GM15510 (cell line): ENCODE measurements around the gene CENPH.

ENCODE experiments used
- POLR2A ChIP-seq: IDR thresholded peaks from 3 replicates; pipeline ENCODE4 v1.6.1; 2011; ENCODE audit warnings: borderline replicate concordance; ENCODE audit not compliant: insufficient read length; ENCODE audit errors: extremely low read depth

Gene CENPH

GRCh38 chr5:69189162-69190086 lies at the start of gene CENPH:
Gene CENPH, plus strand, starts transcription at chr5:69189583. Its CDS starts 52 bp downstream, at chr5:69189635.
- peak; percentile 61 for TF ChIP-seq POLR2A

- no peak for TF ChIP-seq POLR2A
These were observed 48.6 kb upstream of the CENPH start for GRCh38 chr5:69140827-69141226.

- TF ChIP-seq POLR2A: no peak
These were observed 40.3 kb upstream of the CENPH start for GRCh38 chr5:69148981-69149675.

GRCh38 chr5:69149676-69150010 lies 39.7 kb upstream of the CENPH start:
- no peak for TF ChIP-seq POLR2A

GRCh38 chr5:69152731-69153130 lies 36.7 kb upstream of the CENPH start:
- TF ChIP-seq POLR2A: no peak

- no peak for TF ChIP-seq POLR2A
These were observed 32.9 kb upstream of the CENPH start for GRCh38 chr5:69156456-69156855.

- no peak for TF ChIP-seq POLR2A
These were observed 31.3 kb upstream of the CENPH start for GRCh38 chr5:69158039-69158438.

GRCh38 chr5:69160651-69161050 lies 28.7 kb upstream of the CENPH start:
- TF ChIP-seq POLR2A: no peak

- peak; percentile 67 for TF ChIP-seq POLR2A
These were observed 22.5 kb upstream of the CENPH start, which contains the start of gene CCNB1 for GRCh38 chr5:69166686-69167492. Gene CCNB1, plus strand, starts transcription at chr5:69167150. Its CDS starts 113 bp downstream, at chr5:69167263.

GRCh38 chr5:69167493-69167855 lies 21.9 kb upstream of the CENPH start:
- TF ChIP-seq POLR2A: no peak

- TF ChIP-seq POLR2A: no peak
These were observed 21.5 kb upstream of the CENPH start for GRCh38 chr5:69167929-69168328.

GRCh38 chr5:69170495-69170894 lies 18.9 kb upstream of the CENPH start:
- TF ChIP-seq POLR2A: no peak

GRCh38 chr5:69170969-69171368 lies 18.4 kb upstream of the CENPH start:
- no peak for TF ChIP-seq POLR2A

- TF ChIP-seq POLR2A: no peak
These were observed 4.8 kb upstream of the CENPH start for GRCh38 chr5:69184621-69185020.

GRCh38 chr5:69187342-69187741 lies 2.0 kb upstream of the CENPH start:
- TF ChIP-seq POLR2A: no peak

GRCh38 chr5:69188811-69189161 lies 597 bp upstream of the CENPH start:
- no peak for TF ChIP-seq POLR2A

GRCh38 chr5:69202497-69202896 lies 13.1 kb downstream of the CENPH start:
- TF ChIP-seq POLR2A: no peak
